HG02973 (cell line): ENCODE results near the gene OR8D1.
"Not testable (repeated sequence)": the region's sequence is repeated elsewhere in the genome, so short reads cannot be mapped to it uniquely, and the experiment has no call there.

ENCODE experiments used
- ATAC-seq: cut with Tn5 transposase; IDR thresholded peaks from one replicate; pipeline ENCODE4 v1.9.1; 2021; ENCODE audit warnings: moderate library complexity; ENCODE audit not compliant: unreplicated experiment

Gene OR8D1

GRCh38 chr11:124294687-124295086, 19.1 kb downstream of the OR8D1 start:
- no peak for ATAC-seq

DNA sequence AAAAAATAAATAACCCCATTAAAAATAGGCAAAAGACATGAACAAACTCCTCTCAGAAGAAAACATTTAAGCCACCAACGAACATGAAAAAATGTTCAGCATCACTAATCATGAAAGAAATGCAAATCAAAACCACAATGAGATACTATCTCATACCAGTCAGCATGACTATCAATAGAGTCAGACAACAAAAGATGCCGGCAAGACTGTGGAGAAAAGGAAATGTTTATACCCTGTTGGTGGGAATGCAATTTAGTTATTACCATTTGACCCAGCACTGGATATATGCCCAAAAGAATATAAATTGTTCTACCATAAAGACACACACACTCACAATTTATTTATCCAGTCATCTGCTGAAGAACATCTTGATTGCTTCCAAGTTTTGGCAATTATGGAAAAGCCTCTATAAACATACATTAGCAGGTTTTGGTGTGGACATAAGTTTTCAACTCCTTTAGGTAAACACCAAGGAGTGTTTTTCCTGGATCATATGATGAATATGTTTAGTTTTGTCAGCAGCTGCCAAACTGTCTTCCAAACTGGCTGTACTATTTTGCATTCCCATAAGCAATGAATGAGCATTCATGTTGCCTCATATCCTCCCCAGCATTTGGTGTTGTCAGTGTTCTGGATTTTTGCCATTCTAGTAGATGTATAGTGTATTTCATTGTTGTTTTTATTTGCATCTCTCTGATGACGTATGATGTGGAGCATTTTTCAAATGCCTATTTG, 28.0 kb downstream of the OR8D1 start:
- no peak for ATAC-seq

GRCh38 chr11:124278261-124278660, 35.5 kb downstream of the OR8D1 start:
- no peak for ATAC-seq

GRCh38 chr11:124277804-124278203, 35.9 kb downstream of the OR8D1 start:
- ATAC-seq = no peak

- ATAC-seq = no peak
Observed at GRCh38 chr11:124277207-124277606, 36.5 kb downstream of the OR8D1 start.

GRCh38 chr11:124276081-124276480, 37.7 kb downstream of the OR8D1 start:
- no peak for ATAC-seq

- ATAC-seq = no peak
Observed at GRCh38 chr11:124274000-124274399, 39.7 kb downstream of the OR8D1 start.

DNA sequence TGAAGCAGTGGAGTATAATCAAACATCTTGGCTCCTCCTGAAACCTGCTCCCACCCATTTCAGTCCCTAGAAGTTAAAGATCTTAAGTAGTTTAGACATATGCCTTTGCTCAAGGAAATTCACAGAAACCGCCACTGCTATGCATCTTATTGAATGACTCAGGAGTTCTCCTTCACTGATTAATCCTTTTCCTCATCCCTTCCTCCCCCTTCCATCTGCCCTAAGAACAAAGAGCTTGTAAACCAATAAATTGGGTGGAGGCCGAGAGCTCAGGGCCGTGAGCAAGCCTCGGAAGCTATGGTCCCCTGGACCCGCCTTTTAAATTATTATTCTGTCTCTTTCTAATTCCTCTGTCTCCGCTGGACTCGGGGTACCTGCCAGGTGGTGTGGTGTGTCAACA, 42.9 kb downstream of the OR8D1 start:
- ATAC-seq = not testable (repeated sequence)

- not testable (repeated sequence) for ATAC-seq
Observed at GRCh38 chr11:124265041-124265440, 48.7 kb downstream of the OR8D1 start.

- ATAC-seq = no peak
Observed at GRCh38 chr11:124256076-124256475, 57.7 kb downstream of the OR8D1 start, which contains the start of gene OR8G5. Gene OR8G5, plus strand, starts transcription at chr11:124256376. Its CDS starts 8,556 bp downstream, at chr11:124264932.
